Breast epithelium (tissue), 3 donors: Measurements from ENCODE around the gene APOL1.

ENCODE experiments used
- CTCF ChIP-seq, 3 donors: fragments of 450-650 bp; IDR thresholded peaks; one replicate each; pipeline ENCODE4 v1.5.1; 2016 to 2017; ENCODE audit warnings: antibody characterized with exemption in 3 of 3, mild to moderate bottlenecking in 3 of 3, moderate library complexity in 3 of 3
- POLR2A ChIP-seq: fragments of 450-650 bp; IDR thresholded peaks from one replicate; pipeline ENCODE4 v1.6.1; 2016; ENCODE audit warnings: antibody characterized with exemption, mild to moderate bottlenecking, moderate library complexity
- POLR2AphosphoS5 ChIP-seq, 3 donors: sonication (generic); formaldehyde crosslinking; IDR thresholded peaks; one replicate each; pipeline ENCODE4 v1.6.1; 2017; ENCODE audit warnings: antibody characterized with exemption in 3 of 3

GRCh38 chr22:36220451-36220921 is 32.4 kb upstream of the APOL1 start:
- no peak for TF ChIP-seq POLR2A
- no peak for TF ChIP-seq CTCF (IDR thresholded peaks at IDR 0.05)
- peak in 2 of 3 donors; percentile 15 to 20 for TF ChIP-seq POLR2AphosphoS5 (IDR thresholded peaks at IDR 0.05)
